Urinary bladder (tissue), 4 donors: ENCODE results near the gene RAB36. TPM values are rescaled to one million over a fixed set of nuclear protein-coding genes. Genes with fewer than 3 reads are reported as not detected.
A peak's percentile ranks its signal among the peaks of the same experiment; 100 is the strongest.

Source experiments
- DNase-seq: peaks from one replicate; pipeline ENCODE4 v3.0.0-alpha.2; 2015; ENCODE audit errors: extremely low spot score
- H3K27ac ChIP-seq: one replicate; pipeline ENCODE4 v1.5.1; 2013; ENCODE audit warnings: low read depth, mild to moderate bottlenecking, moderate library complexity
- H3K36me3 ChIP-seq: one replicate; pipeline ENCODE4 v1.6.1; 2013; ENCODE audit warnings: mild to moderate bottlenecking, moderate library complexity; ENCODE audit not compliant: insufficient read depth
- H3K4me1 ChIP-seq: one replicate; pipeline ENCODE4 v1.6.1; 2013; ENCODE audit warnings: mild to moderate bottlenecking, moderate library complexity; ENCODE audit not compliant: insufficient read depth
- H3K4me3 ChIP-seq: one replicate; pipeline ENCODE4 v1.5.1; 2013; ENCODE audit warnings: low read depth, low read length
- WGBS: extraction: QIAGEN DNeasy Blood & Tissue Kit; methylation state at CpG from one replicate; pipeline ENCODE4 v1.1.7; 2013; 5-methylcytosine and 5-hydroxymethylcytosine counted together
- polyA plus RNA-seq: library from polyadenylated mRNA; stranded (reverse); fragments of 200-250 nt; gene quantifications from one replicate; pipeline ENCODE4 v1.2.3, GENCODE V29; 2013
- total RNA-seq: library from RNA; depleted of rRNA; stranded (reverse); fragments of >200 nt; gene quantifications from one replicate; pipeline ENCODE4 v1.2.3, GENCODE V29; 2014
- donor health status: healthy with polysubstance abuse.
- donor health status: healthy.

The RAB36 gene
- total and polyA plus RNA-seq, 2 donors, result 2.0 to 3.7 TPM

- H3K4me3 ChIP-seq, result peak overlapping the region; percentile 29
- no peaks in the 10 kb centered on the region for H3K36me3 ChIP-seq
- no peak for DNase-seq
These were observed 697 bp downstream of the RAB36 start for GRCh38 chr22:23145878-23146470.

GRCh38 chr22:23146478-23147205 is 1.4 kb downstream of the RAB36 start:
- Histone ChIP-seq H3K4me3 (no peak overlapping the region), H3K36me3 (no peaks in the 10 kb centered on the region), H3K27ac (no peak overlapping the region), H3K4me1 (no peaks in the 10 kb centered on the region)
- no peak for DNase-seq
- 78% methylated on average over 8 of the region's 8 CpGs for WGBS

More at GRCh38 chr22:23145878-23146470, 697 bp downstream of the RAB36 start:
- 70% methylated on average over 2 of the region's 2 CpGs for WGBS
- Histone ChIP-seq H3K27ac (no peak overlapping the region), H3K4me1 (no peaks in the 10 kb centered on the region)

GRCh38 chr22:23147617-23148387 is 2.5 kb downstream of the RAB36 start:
- 22% methylated on average over 6 of the region's 6 CpGs for WGBS
- DNase-seq, result peak; percentile 47
- no peak overlapping the region for H3K27ac ChIP-seq
- no peak overlapping the region for H3K4me3 ChIP-seq
- H3K4me1 ChIP-seq, result no peaks in the 10 kb centered on the region
- H3K36me3 ChIP-seq, result no peaks in the 10 kb centered on the region

- WGBS, result 80% methylated on average over 15 of the region's 15 CpGs
- H3K27ac ChIP-seq, result no peak overlapping the region
- DNase-seq, result no peak
- H3K4me3 ChIP-seq, result no peak overlapping the region
- no peaks in the 10 kb centered on the region for H3K4me1 ChIP-seq
- no peaks in the 10 kb centered on the region for H3K36me3 ChIP-seq
These were observed 4.5 kb downstream of the RAB36 start for GRCh38 chr22:23149743-23150238.

GRCh38 chr22:23150762-23151161 is 5.5 kb downstream of the RAB36 start:
- H3K4me3 ChIP-seq, result no peak overlapping the region

GRCh38 chr22:23151827-23152226 is 6.5 kb downstream of the RAB36 start:
- no peak for DNase-seq
- no peaks in the 10 kb centered on the region for H3K36me3 ChIP-seq
- H3K27ac ChIP-seq, result no peak overlapping the region
- H3K4me3 ChIP-seq, result no peak overlapping the region
- 90% methylated on average over 16 of the region's 16 CpGs for WGBS
- no peaks in the 10 kb centered on the region for H3K4me1 ChIP-seq

More at GRCh38 chr22:23150762-23151161, 5.5 kb downstream of the RAB36 start:
- no peaks in the 10 kb centered on the region for H3K4me1 ChIP-seq
- 90% methylated on average over 6 of the region's 6 CpGs for WGBS
- no peak overlapping the region for H3K27ac ChIP-seq
- no peaks in the 10 kb centered on the region for H3K36me3 ChIP-seq
- no peak for DNase-seq

GRCh38 chr22:23152238-23153114 is 7.2 kb downstream of the RAB36 start:
- Histone ChIP-seq H3K36me3 (no peaks in the 10 kb centered on the region), H3K4me3 (no peak overlapping the region), H3K4me1 (no peaks in the 10 kb centered on the region), H3K27ac (no peak overlapping the region)
- DNase-seq, result no peak
- WGBS, result 87% methylated on average over 19 of the region's 19 CpGs

- no peaks in the 10 kb centered on the region for H3K4me1 ChIP-seq
- H3K27ac ChIP-seq, result no peak overlapping the region
- 84% methylated on average over 7 of the region's 7 CpGs for WGBS
- DNase-seq, result no peak
- no peaks in the 10 kb centered on the region for H3K36me3 ChIP-seq
- no peak overlapping the region for H3K4me3 ChIP-seq
These were observed 8.7 kb downstream of the RAB36 start for GRCh38 chr22:23153994-23154393.

- no peak for DNase-seq
- WGBS, result 93% methylated on average over 5 of the region's 5 CpGs
These were observed 9.2 kb downstream of the RAB36 start for GRCh38 chr22:23154461-23154860.

GRCh38 chr22:23155143-23155542 is 9.9 kb downstream of the RAB36 start:
- Histone ChIP-seq H3K4me1 (no peaks in the 10 kb centered on the region), H3K27ac (no peak overlapping the region), H3K36me3 (no peaks in the 10 kb centered on the region), H3K4me3 (no peak overlapping the region)
- 99% methylated on average over 3 of the region's 3 CpGs for WGBS
- DNase-seq, result no peak

More at GRCh38 chr22:23154461-23154860, 9.2 kb downstream of the RAB36 start:
- H3K36me3 ChIP-seq, result no peaks in the 10 kb centered on the region
- no peak overlapping the region for H3K27ac ChIP-seq
- no peaks in the 10 kb centered on the region for H3K4me1 ChIP-seq
- H3K4me3 ChIP-seq, result no peak overlapping the region

- no peak for DNase-seq
- no peak overlapping the region for H3K4me3 ChIP-seq
- no peaks in the 10 kb centered on the region for H3K36me3 ChIP-seq
- WGBS, result 94% methylated on average over 9 of the region's 9 CpGs
- no peak overlapping the region for H3K27ac ChIP-seq
- no peaks in the 10 kb centered on the region for H3K4me1 ChIP-seq
These were observed 10.6 kb downstream of the RAB36 start for GRCh38 chr22:23155831-23156230.

GRCh38 chr22:23156286-23156685 is 11.0 kb downstream of the RAB36 start:
- Histone ChIP-seq H3K27ac (no peak overlapping the region), H3K4me3 (no peak overlapping the region), H3K36me3 (no peaks in the 10 kb centered on the region), H3K4me1 (no peaks in the 10 kb centered on the region)
- 64% methylated on average over 8 of the region's 8 CpGs for WGBS
- no peak for DNase-seq
